D721Med (cell line): ENCODE measurements around the gene LRRC4.
A peak's percentile ranks its signal among the peaks of the same experiment; 100 is the strongest.

Source experiments
- DNase-seq: peaks from one replicate; pipeline ENCODE4 v3.0.0; 2011; ENCODE audit warnings: low spot score; ENCODE audit not compliant: insufficient read length
- FAIRE-seq: peaks from 2 replicates; lab custom pipeline; 2011; peaks lifted over from hg19 to GRCh38; lab: Jason Lieb, UNC
- CTCF ChIP-seq: IDR thresholded peaks from 2 replicates; pipeline ENCODE4 v1.5.1; 2012; ENCODE audit warnings: mild to moderate bottlenecking, control low read depth; ENCODE audit not compliant: insufficient read depth; ENCODE audit errors: missing control alignments

LRRC4 gene

GRCh38 chr7:128030654-128031611, at the start of gene LRRC4:
Gene LRRC4 (minus strand): TSS chr7:128031437. CDS start chr7:128030640, 797 bp downstream.
- DNase-seq, result peak; percentile 50
- TF ChIP-seq CTCF, result no peak
- FAIRE-seq, result no peak

- DNase-seq (no peak), FAIRE-seq (no peak)
- TF ChIP-seq CTCF, result no peak
Measured at GRCh38 chr7:128080169-128080568, 48.9 kb upstream of the LRRC4 start.

GRCh38 chr7:128078309-128078708, 47.1 kb upstream of the LRRC4 start:
- DNase-seq (no peak), FAIRE-seq (no peak)
- no peak for TF ChIP-seq CTCF

GRCh38 chr7:128076796-128077271, 45.6 kb upstream of the LRRC4 start:
- FAIRE-seq, result no peak

GRCh38 chr7:128076196-128076795, 45.1 kb upstream of the LRRC4 start:
- no peak for TF ChIP-seq CTCF
- no peak for DNase-seq
- FAIRE-seq, result no peak

More at GRCh38 chr7:128076796-128077271, 45.6 kb upstream of the LRRC4 start:
- DNase-seq, result no peak
- TF ChIP-seq CTCF, result no peak

- TF ChIP-seq CTCF, result no peak
- DNase-seq, result no peak
- FAIRE-seq, result no peak
Measured at GRCh38 chr7:128075242-128076095, 44.2 kb upstream of the LRRC4 start.
